Measurements from ENCODE around the gene GOLGA2.

GOLGA2 gene

GRCh38 chr9:128254855-128255759 lies 20.7 kb downstream of the GOLGA2 start:
- no peak for DNase-seq (ENCODE audit: low read depth)
- peak; percentile 57 for TF ChIP-seq CTCF (IDR thresholded peaks at IDR 0.05; ENCODE audit: control insufficient read depth, extremely low read depth, insufficient read depth)

GRCh38 chr9:128254362-128254761 lies 21.4 kb downstream of the GOLGA2 start:
- no peak for DNase-seq (ENCODE audit: low read depth)
- TF ChIP-seq CTCF (IDR thresholded peaks at IDR 0.05; ENCODE audit: control insufficient read depth, extremely low read depth, insufficient read depth), result no peak
- no peak overlapping the region for H3K4me3 ChIP-seq (ENCODE audit: low read depth, low read length)

More at GRCh38 chr9:128254855-128255759, 20.7 kb downstream of the GOLGA2 start:
- no peak overlapping the region for H3K4me3 ChIP-seq (ENCODE audit: low read depth, low read length)

GRCh38 chr9:128253991-128254346 lies 21.8 kb downstream of the GOLGA2 start:
- TF ChIP-seq CTCF (IDR thresholded peaks at IDR 0.05; ENCODE audit: control insufficient read depth, extremely low read depth, insufficient read depth), result no peak
- no peak overlapping the region for H3K4me3 ChIP-seq (ENCODE audit: low read depth, low read length)
- DNase-seq (ENCODE audit: low read depth), result no peak

DNA sequence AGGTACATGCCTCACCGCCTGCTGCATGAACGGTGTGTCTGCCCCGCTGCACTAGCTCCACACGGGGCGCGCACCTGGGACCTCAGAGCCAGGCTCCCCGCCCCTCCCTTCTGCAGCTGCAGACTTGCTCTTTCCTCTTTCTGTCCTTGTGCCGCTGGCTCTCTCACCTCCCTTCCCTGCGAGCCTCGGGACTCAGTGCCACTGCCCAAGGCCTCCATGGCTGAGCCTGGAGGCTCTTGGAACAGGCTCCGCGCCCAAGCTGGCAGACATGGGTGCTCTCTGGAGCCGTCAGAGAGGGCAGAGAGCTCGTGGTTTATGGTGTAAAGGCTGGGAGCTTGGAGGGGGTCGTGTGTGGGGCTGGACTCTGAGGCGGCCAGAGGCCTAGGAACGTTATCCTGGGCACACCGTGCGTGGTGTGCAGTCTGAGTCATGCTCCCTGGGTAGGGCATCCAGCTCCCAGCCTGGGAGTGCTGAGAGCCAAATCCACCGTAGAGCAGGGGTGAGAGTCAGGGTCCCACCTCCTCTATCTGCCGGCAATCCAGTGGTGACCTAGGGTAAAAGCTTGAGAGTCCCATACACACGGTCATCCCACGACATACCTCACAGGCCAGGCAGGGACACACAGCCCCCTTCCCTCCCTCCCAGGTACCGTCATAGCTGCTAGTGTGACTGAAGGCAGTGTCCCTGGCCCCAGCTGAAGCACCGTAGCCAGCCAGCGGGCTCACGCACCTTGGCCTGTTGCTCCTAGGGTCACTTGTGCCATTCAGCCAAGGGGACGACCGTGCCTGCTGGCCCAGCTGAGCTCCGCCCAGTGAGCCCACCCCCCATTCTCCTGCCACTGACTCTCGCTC lies 22.4 kb downstream of the GOLGA2 start:
- H3K4me3 ChIP-seq (ENCODE audit: low read depth, low read length), result no peak overlapping the region
- DNase-seq (ENCODE audit: low read depth), result no peak
- TF ChIP-seq CTCF (IDR thresholded peaks at IDR 0.05; ENCODE audit: control insufficient read depth, extremely low read depth, insufficient read depth), result no peak

DNA sequence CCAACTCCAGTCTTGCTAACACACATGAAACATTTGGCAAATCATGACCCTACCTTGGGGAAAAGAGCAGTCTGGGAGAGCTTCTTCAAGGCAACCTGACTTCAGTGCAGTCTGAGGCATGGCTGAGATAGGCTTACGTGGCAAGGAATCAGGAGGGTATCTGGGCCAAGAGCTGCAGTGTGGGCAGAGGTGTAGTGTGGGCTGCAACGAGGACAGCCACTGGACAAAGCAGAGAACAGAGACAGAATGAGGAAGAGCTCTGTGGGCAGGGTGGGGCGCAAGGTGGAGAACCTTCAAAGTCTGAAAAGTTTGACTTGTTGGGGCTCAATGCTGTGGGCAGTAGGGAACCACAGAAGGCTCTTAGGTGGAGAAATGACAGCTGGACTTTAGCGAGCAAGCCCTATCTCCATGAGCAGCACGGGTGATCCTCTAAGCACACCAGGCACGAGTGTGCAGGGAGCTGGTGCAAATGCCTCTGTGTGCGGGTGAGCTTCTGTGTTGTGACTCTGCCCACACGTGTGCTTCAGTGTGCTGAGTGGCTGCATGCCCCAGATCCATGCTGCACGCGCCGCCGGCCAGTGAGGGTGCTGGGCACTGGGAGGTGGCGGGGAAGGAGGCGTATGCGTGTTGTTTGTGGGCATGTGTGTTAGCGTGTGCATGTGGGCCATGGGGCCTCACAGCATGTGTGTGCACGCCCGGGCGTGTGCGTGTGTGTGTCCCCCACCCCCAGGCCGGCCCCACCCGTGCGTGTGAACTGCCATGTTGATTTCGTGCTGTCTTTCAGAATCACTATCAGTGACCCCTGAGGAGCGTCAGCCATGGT lies 23.3 kb downstream of the GOLGA2 start:
- H3K4me3 ChIP-seq (ENCODE audit: low read depth, low read length), result no peak overlapping the region
- DNase-seq (ENCODE audit: low read depth), result no peak

More for the DNA sequence above, 23.3 kb downstream of the GOLGA2 start:
- TF ChIP-seq CTCF (IDR thresholded peaks at IDR 0.05; ENCODE audit: control insufficient read depth, extremely low read depth, insufficient read depth), result no peak

Data from LNCaP clone FGC (cell line).